Gastrocnemius medialis (tissue), 4 donors: ENCODE data around the gene ARID5B. TPM values are rescaled to one million over a fixed set of nuclear protein-coding genes. Genes with fewer than 3 reads are reported as not detected.
"Not testable (repeated sequence)": the region's sequence is repeated elsewhere in the genome, so short reads cannot be mapped to it uniquely, and the experiment has no call there.

ENCODE experiments used
- ATAC-seq, 2 donors: fragments of 150-250 bp; one replicate each; pipeline ENCODE4 v1.9.1; 2016
- DNase-seq, 2 donors: peaks; one replicate each; pipeline ENCODE4 v3.0.0-alpha.2; 2019
- H3K27ac ChIP-seq, 4 donors: fragments of 200-600 bp; sonication (generic); 1 replicate in 1 of 4; 2 replicates in 3 of 4; pipeline ENCODE4 v1.5.1; 2016 to 2018; ENCODE audit warnings: mild to moderate bottlenecking in 2 of 4, moderate library complexity in 1 of 4
- H3K27me3 ChIP-seq, 3 donors: fragments of 200-600 bp; sonication (generic) in 2 of 3; 1 replicate in 1 of 3; 2 replicates in 2 of 3; pipeline versions ENCODE4 v1.5.1 to v1.6.0; 2016 to 2019; ENCODE audit warnings: mild to moderate bottlenecking in 1 of 3, moderate library complexity in 1 of 3
- H3K36me3 ChIP-seq, 2 donors: fragments of 200-600 bp; sonication (generic) in 1 of 2; one replicate each; pipeline ENCODE4 v1.5.1; 2017 to 2018
- H3K4me1 ChIP-seq, 2 donors: fragments of 200-600 bp; sonication (generic) in 1 of 2; one replicate each; pipeline ENCODE4 v1.5.1; 2016 to 2017; ENCODE audit warnings: mild to moderate bottlenecking in 2 of 2
- H3K4me3 ChIP-seq, 4 donors: fragments of 200-600 bp; sonication (generic) in 3 of 4; 1 replicate in 1 of 4; 2 replicates in 3 of 4; pipeline ENCODE4 v1.5.1; 2016 to 2019; ENCODE audit warnings: mild to moderate bottlenecking in 2 of 4
- H3K9me3 ChIP-seq, 3 donors: fragments of 200-600 bp; sonication (generic) in 2 of 3; 1 replicate in 1 of 3; 2 replicates in 2 of 3; pipeline ENCODE4 v1.5.1; 2016 to 2019
- CTCF ChIP-seq, 5 experiments: fragments of 450-650 bp in 3 of 5; fragments of 200-600 bp in 2 of 5; sonication (generic) in 2 of 5; IDR thresholded peaks in 4 of 5; conservative IDR thresholded peaks in 1 of 5; 1 replicate in 4 of 5; 2 replicates in 1 of 5; pipeline ENCODE4 v1.5.1; 2016 to 2019; ENCODE audit warnings: antibody characterized with exemption in 5 of 5, mild to moderate bottlenecking in 3 of 5, moderate library complexity in 3 of 5
- POLR2A ChIP-seq, 2 donors: fragments of 450-650 bp; IDR thresholded peaks; one replicate each; pipeline ENCODE4 v1.6.1; 2017; ENCODE audit warnings: antibody characterized with exemption in 2 of 2, mild to moderate bottlenecking in 2 of 2, moderate library complexity in 2 of 2
- in situ Hi-C, 4 donors: fragments of 200-750 bp; cut with MboI; loops; one replicate each; pipeline versions ENCODE4 v1.15.0 to v1.8.0; 2017; ENCODE audit warnings: low sequenced_read_pairs in 4 of 4
- intact Hi-C: fragments of 100-400 bp; cut with DNase I; formaldehyde crosslinking; loops from one replicate; pipeline ENCODE4 v1.15.1; 2023; ENCODE audit warnings: low total_unique reads
- total RNA-seq, 4 donors: library from RNA; depleted of rRNA; stranded (reverse); fragments of >200 nt; gene quantifications; one replicate each; pipeline versions ENCODE4 v1.1.0 to v1.2.3, GENCODE V29; 2016

ARID5B gene
- total RNA-seq, 4 donors from 2014 or later, result 156 to 512 (median 263) TPM

DNA sequence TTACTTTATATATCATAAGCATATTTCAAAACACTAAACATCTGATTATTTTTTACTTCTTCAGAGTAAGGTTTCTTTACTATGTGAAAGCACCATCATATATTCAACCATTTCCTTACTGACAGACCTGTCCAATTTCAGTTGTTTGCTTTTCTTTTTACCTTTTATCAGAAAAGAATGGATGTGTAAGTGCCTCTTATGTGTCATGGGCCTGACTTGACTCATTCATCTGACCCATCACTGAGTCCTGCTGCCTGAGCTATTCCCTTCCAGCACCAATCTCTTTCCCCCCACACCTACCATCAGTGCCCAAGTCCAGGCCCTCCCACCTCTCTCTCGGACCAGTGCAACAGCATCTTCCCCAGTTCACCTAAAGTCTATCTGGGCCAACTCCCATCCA is 41.7 kb upstream of the ARID5B start:
- no peak for ATAC-seq
- in situ Hi-C loops, result no loop called here
- intact Hi-C loops, result no loop called here

DNA sequence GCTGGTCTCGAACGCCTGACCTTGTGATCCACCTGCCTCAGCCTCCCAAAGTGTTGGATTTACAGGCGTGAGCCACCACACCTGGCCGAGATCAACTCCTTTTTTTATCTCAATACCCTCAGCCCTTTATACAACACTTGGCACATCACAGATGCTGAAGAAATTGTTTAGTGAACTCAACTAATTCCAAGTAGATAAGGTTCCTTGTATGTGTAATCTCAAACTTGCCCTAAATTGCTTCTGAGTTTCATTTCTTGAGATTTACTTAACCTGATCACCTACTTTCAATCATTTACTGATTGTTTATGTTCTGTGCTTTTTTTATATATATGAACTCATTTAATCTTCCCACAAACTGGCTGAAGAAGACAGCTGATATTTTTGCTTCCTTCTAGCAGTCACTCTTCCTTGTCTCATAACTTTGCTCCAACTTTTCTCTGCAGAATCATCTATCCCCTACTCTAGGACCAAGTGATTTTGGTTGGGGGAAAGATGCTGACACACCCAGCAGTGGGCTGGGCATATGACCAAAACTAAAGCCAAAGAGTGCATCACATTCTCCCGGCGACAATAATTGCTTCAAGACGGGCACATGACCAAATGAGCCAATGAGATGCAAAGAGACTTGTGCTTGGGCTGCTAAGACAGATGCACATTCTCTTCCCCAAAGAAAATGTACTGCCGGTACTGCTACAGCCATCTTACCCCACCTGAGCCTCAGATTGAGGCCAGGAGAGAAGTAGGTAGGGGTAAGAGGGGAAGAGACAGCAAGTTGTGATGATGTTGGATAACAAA is 40.3 kb upstream of the ARID5B start:
- no peaks in the 10 kb centered on the region for H3K4me1 ChIP-seq
- ATAC-seq (no peak), DNase-seq (no peak)
- H3K27me3 ChIP-seq, result no peaks in the 10 kb centered on the region
- H3K27ac ChIP-seq, result no peak overlapping the region
- H3K4me3 ChIP-seq, result no peak overlapping the region
- H3K9me3 ChIP-seq, result no peaks in the 10 kb centered on the region
- in situ Hi-C loops (no loop called here), intact Hi-C loops (no loop called here)
- no peaks in the 10 kb centered on the region for H3K36me3 ChIP-seq
- TF ChIP-seq CTCF (IDR thresholded peaks at IDR 0.05 in 4 of 5, conservative IDR thresholded peaks at IDR 0.05 in 1 of 5) (no peak), POLR2A (IDR thresholded peaks at IDR 0.05) (no peak)

More for the DNA sequence above, 41.7 kb upstream of the ARID5B start:
- Histone ChIP-seq H3K9me3 (no peaks in the 10 kb centered on the region), H3K27me3 (no peaks in the 10 kb centered on the region), H3K36me3 (no peaks in the 10 kb centered on the region), H3K4me1 (no peaks in the 10 kb centered on the region), H3K27ac (no peak overlapping the region), H3K4me3 (no peak overlapping the region)
- no peak for DNase-seq
- no peak for TF ChIP-seq POLR2A (IDR thresholded peaks at IDR 0.05)
- TF ChIP-seq CTCF (IDR thresholded peaks at IDR 0.05 in 4 of 5, conservative IDR thresholded peaks at IDR 0.05 in 1 of 5), result no peak

- Histone ChIP-seq H3K4me3 (no peak overlapping the region), H3K4me1 (no peaks in the 10 kb centered on the region), H3K36me3 (no peaks in the 10 kb centered on the region), H3K27me3 (no peaks in the 10 kb centered on the region), H3K9me3 (no peaks in the 10 kb centered on the region), H3K27ac (no peak overlapping the region)
- intact Hi-C loops (no loop called here), in situ Hi-C loops (no loop called here)
- DNase-seq (no peak), ATAC-seq (no peak)
- TF ChIP-seq CTCF (IDR thresholded peaks at IDR 0.05 in 4 of 5, conservative IDR thresholded peaks at IDR 0.05 in 1 of 5) (no peak), POLR2A (IDR thresholded peaks at IDR 0.05) (no peak)
These were observed 37.5 kb upstream of the ARID5B start for GRCh38 chr10:61863981-61864380.

DNA sequence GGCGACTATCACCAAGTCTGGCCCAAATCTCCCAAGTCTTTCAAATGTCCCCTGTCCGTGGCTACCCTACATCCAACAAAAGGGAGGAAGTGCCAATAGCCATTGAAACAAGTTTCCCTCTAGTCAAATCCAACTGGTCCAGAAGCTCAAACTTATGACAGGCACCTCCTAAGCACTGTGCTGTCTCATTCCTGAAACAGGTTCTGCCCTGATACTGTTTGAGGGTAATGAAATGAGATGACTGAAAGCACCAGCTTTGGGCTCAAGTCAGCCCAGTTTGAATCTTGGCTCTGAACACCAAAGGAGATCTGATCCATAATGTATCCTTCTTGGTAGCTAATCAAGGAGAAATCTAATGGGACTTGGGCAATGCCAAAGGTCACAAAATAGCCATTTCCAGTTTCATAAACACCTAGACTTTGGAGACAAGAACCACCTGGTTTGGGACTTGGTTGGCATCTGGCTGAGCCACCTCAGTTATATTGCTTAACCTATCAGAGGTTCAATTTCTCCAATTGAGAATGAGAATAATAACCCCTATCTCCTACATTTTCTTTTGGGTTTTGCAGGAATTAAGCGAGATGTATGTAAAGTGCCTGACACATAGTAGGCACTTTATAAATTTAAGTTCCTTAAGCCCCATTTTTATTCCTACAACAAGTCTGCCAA is 34.7 kb upstream of the ARID5B start:
- ATAC-seq (no peak), DNase-seq (no peak)
- TF ChIP-seq POLR2A (IDR thresholded peaks at IDR 0.05), result no peak
- no peaks in the 10 kb centered on the region for H3K27me3 ChIP-seq
- intact Hi-C loops (no loop called here), in situ Hi-C loops (no loop called here)
- no peaks in the 10 kb centered on the region for H3K9me3 ChIP-seq
- H3K4me1 ChIP-seq, result peaks cover 0 to 5% of the 10 kb centered on the region in 2 donors
- no peak overlapping the region for H3K27ac ChIP-seq
- H3K36me3 ChIP-seq, result no peaks in the 10 kb centered on the region
- peak overlapping the region in 2 of 4 donors; percentile 28 to 46 for H3K4me3 ChIP-seq

DNA sequence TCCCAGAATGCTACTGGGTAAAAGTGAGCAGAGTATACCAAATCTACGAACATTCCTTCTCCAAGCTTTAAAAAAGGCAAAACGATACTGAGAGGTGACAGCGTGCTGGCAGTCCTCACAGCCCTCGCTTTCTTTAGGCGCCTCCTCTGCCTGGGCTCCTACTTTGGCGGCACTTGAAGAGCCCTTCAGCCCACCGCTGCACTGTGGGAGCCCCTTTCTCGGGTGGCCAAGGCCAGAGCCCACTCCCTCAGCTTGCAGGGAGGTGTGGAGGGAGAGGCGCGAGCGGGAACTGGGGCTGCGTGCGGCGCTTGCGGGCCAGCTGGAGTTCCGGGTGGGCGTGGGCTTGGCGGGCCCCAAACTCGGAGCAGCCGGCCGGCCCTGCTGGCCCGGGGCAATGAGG is 34.1 kb upstream of the ARID5B start:
- peak overlapping the region; percentile 25 to 46 (median 31) for H3K4me3 ChIP-seq
- H3K27ac ChIP-seq, H3K36me3 ChIP-seq, H3K9me3 ChIP-seq, ATAC-seq, H3K27me3 ChIP-seq, DNase-seq, in situ Hi-C loops, intact Hi-C loops, H3K4me1 ChIP-seq: not testable (repeated sequence)

DNA sequence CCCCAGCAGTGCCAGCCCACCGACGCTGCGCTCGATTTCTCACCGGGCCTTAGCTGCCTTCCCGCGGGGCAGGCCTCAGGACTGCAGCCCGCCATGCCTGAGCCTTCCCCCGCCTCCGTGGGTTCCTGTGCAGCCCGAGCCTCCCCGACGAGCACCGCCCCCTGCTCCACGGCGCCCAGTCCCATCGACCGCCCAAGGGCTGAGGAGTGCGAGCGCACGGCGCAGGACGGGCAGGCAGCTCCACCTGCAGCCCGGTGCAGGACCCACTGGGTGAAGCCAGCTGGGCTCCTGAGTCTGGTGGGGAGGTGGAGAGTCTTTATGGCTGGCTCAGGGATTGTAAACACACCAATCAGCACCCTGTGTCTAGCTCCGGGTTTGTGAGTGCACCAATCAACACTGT is 33.7 kb upstream of the ARID5B start:
- H3K4me1 ChIP-seq, intact Hi-C loops, H3K9me3 ChIP-seq, H3K27ac ChIP-seq, in situ Hi-C loops, DNase-seq, H3K36me3 ChIP-seq, H3K27me3 ChIP-seq, ATAC-seq: not testable (repeated sequence)
- H3K4me3 ChIP-seq, result peak overlapping the region; percentile 25 to 46 (median 31)
